Breast epithelium (tissue), 3 donors: ENCODE results near the gene PIEZO1.

Experiments used
- POLR2A ChIP-seq: fragments of 450-650 bp; IDR thresholded peaks from one replicate; pipeline ENCODE4 v1.6.1; 2016; ENCODE audit warnings: antibody characterized with exemption, mild to moderate bottlenecking, moderate library complexity
- POLR2AphosphoS5 ChIP-seq, 3 donors: sonication (generic); formaldehyde crosslinking; IDR thresholded peaks; one replicate each; pipeline ENCODE4 v1.6.1; 2017; ENCODE audit warnings: antibody characterized with exemption in 3 of 3
- TF ChIP-seq, protein P1 (sequence below), 3 donors: fragments of 450-650 bp; IDR thresholded peaks; one replicate each; pipeline ENCODE4 v1.5.1; 2016 to 2017; ENCODE audit warnings: antibody characterized with exemption in 3 of 3, mild to moderate bottlenecking in 3 of 3, moderate library complexity in 3 of 3

DNA sequence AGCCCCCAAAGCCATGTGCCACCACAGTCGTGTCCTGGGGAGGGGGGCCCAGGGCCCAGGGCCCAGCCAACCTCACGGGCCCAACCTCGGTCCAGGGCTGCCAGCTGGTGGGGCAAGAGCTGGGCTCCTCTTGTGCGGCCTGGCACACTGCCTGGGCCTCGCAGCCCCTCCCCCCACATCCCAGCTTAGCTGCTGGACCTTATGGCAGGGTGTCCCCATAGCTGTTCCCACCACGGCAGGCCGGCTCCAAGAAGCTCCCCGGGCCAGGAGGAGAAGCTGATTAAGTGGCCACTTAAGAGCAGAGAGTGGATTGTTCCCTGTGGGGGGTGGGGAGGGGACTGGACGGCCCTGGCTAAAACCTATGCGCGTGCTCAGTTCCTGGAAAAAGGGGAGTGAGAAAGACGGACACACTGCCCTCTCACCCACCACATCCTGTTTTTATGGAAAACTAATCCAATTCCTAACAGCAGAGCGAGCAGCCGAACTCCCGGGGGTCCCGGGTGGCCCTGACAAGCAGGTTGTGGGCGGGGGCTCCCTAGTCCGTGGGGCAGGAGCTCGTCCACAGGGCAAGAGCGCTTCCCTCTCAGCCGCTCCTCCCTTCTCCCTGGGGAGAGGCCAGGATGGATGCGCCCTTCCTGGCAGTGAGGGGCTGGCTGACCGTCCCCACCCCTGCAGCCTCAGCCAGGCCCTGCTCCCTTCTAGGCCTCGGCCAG lies 16.8 kb downstream of the PIEZO1 start:
- TF ChIP-seq, protein P1, sequence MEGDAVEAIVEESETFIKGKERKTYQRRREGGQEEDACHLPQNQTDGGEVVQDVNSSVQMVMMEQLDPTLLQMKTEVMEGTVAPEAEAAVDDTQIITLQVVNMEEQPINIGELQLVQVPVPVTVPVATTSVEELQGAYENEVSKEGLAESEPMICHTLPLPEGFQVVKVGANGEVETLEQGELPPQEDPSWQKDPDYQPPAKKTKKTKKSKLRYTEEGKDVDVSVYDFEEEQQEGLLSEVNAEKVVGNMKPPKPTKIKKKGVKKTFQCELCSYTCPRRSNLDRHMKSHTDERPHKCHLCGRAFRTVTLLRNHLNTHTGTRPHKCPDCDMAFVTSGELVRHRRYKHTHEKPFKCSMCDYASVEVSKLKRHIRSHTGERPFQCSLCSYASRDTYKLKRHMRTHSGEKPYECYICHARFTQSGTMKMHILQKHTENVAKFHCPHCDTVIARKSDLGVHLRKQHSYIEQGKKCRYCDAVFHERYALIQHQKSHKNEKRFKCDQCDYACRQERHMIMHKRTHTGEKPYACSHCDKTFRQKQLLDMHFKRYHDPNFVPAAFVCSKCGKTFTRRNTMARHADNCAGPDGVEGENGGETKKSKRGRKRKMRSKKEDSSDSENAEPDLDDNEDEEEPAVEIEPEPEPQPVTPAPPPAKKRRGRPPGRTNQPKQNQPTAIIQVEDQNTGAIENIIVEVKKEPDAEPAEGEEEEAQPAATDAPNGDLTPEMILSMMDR (IDR thresholded peaks at IDR 0.05): no peak
- TF ChIP-seq POLR2A: no peak
- no peak for TF ChIP-seq POLR2AphosphoS5 (IDR thresholded peaks at IDR 0.05)
